Measurements from ENCODE around the gene SGK1. TPM values are rescaled to one million over a fixed set of nuclear protein-coding genes. Genes with fewer than 3 reads are reported as not detected.
"Not testable (repeated sequence)": the region's sequence is repeated elsewhere in the genome, so short reads cannot be mapped to it uniquely, and the experiment has no call there.

SGK1 gene
- total RNA-seq, 1 donor from 2014 or later = 36.4 TPM

- DNase-seq; H3K4me3 Mint-ChIP-seq; H3K27ac Mint-ChIP-seq; intact Hi-C loops (cut with micrococcal nuclease); H3K9me3 Mint-ChIP-seq; H3K36me3 Mint-ChIP-seq (ENCODE audit: low read depth): not testable (repeated sequence)
- Mint-ChIP-seq H3K27me3 (peaks cover 32% of the 10 kb centered on the region), H3K4me1 (peaks cover 26% of the 10 kb centered on the region)
These were observed 1.8 kb upstream of the SGK1 start for GRCh38 chr6:134319686-134320085.

GRCh38 chr6:134318974-134319281, 1.0 kb upstream of the SGK1 start:
- intact Hi-C loops (cut with micrococcal nuclease) = no loop called here
- Mint-ChIP-seq H3K27ac (no peak overlapping the region), H3K36me3 (ENCODE audit: low read depth) (no peaks in the 10 kb centered on the region), H3K27me3 (peaks cover 34% of the 10 kb centered on the region), H3K4me1 (peaks cover 26% of the 10 kb centered on the region), H3K9me3 (peaks cover 8% of the 10 kb centered on the region), H3K4me3 (peak overlapping the region; percentile 15)
- no peak for DNase-seq

- intact Hi-C loops (cut with micrococcal nuclease) = no loop called here
- no peak overlapping the region for H3K27ac Mint-ChIP-seq
- DNase-seq = no peak
- H3K4me1 Mint-ChIP-seq = peaks cover 23% of the 10 kb centered on the region
- peaks cover 8% of the 10 kb centered on the region for H3K9me3 Mint-ChIP-seq
- H3K36me3 Mint-ChIP-seq (ENCODE audit: low read depth) = no peaks in the 10 kb centered on the region
- peak overlapping the region; percentile 88 for H3K4me3 Mint-ChIP-seq
- H3K27me3 Mint-ChIP-seq = peaks cover 35% of the 10 kb centered on the region
These were observed 493 bp upstream of the SGK1 start for GRCh38 chr6:134318236-134318973.

GRCh38 chr6:134316733-134317431, 1.0 kb downstream of the SGK1 start:
- H3K9me3 Mint-ChIP-seq = peaks cover 8% of the 10 kb centered on the region
- H3K4me3 Mint-ChIP-seq = peak overlapping the region; percentile 88
- H3K4me1 Mint-ChIP-seq = peaks cover 27% of the 10 kb centered on the region
- H3K27ac Mint-ChIP-seq = no peak overlapping the region
- peaks cover 42% of the 10 kb centered on the region for H3K27me3 Mint-ChIP-seq
- no peaks in the 10 kb centered on the region for H3K36me3 Mint-ChIP-seq (ENCODE audit: low read depth)
- intact Hi-C loops (cut with micrococcal nuclease) = no loop called here
- no peak for DNase-seq

- intact Hi-C loops (cut with micrococcal nuclease) = loop anchor here (2.0 kb wide), 1 partner anchor 27 kb away; no protein-coding TSS in a partner anchor
- Mint-ChIP-seq H3K27me3 (peaks cover 42% of the 10 kb centered on the region), H3K4me1 (peaks cover 27% of the 10 kb centered on the region), H3K9me3 (peaks cover 8% of the 10 kb centered on the region), H3K4me3 (no peak overlapping the region), H3K36me3 (ENCODE audit: low read depth) (no peaks in the 10 kb centered on the region), H3K27ac (no peak overlapping the region)
- peak; percentile 61 for DNase-seq
These were observed 1.9 kb downstream of the SGK1 start for GRCh38 chr6:134315974-134316441.

GRCh38 chr6:134315189-134315588, 2.7 kb downstream of the SGK1 start:
- H3K36me3 Mint-ChIP-seq (ENCODE audit: low read depth) = no peaks in the 10 kb centered on the region
- peaks cover 8% of the 10 kb centered on the region for H3K9me3 Mint-ChIP-seq
- peaks cover 43% of the 10 kb centered on the region for H3K27me3 Mint-ChIP-seq
- H3K4me1 Mint-ChIP-seq = peaks cover 27% of the 10 kb centered on the region
- no peak for DNase-seq
- no peak overlapping the region for H3K27ac Mint-ChIP-seq
- intact Hi-C loops (cut with micrococcal nuclease) = loop anchor here (2.0 kb wide), 1 partner anchor 26 kb away; no protein-coding TSS in a partner anchor
- no peak overlapping the region for H3K4me3 Mint-ChIP-seq

- peaks cover 27% of the 10 kb centered on the region for H3K4me1 Mint-ChIP-seq
- no peak overlapping the region for H3K4me3 Mint-ChIP-seq
- H3K27me3 Mint-ChIP-seq = peaks cover 44% of the 10 kb centered on the region
- H3K27ac Mint-ChIP-seq = no peak overlapping the region
- no peak for DNase-seq
- no peaks in the 10 kb centered on the region for H3K36me3 Mint-ChIP-seq (ENCODE audit: low read depth)
- intact Hi-C loops (cut with micrococcal nuclease) = loop anchor here (2.0 kb wide), 1 partner anchor 25 kb away; no protein-coding TSS in a partner anchor
- no peaks in the 10 kb centered on the region for H3K9me3 Mint-ChIP-seq
These were observed 3.7 kb downstream of the SGK1 start for GRCh38 chr6:134314006-134314821.

GRCh38 chr6:134312038-134312660, 5.8 kb downstream of the SGK1 start:
- DNase-seq = no peak
- H3K9me3 Mint-ChIP-seq = no peaks in the 10 kb centered on the region
- no peak overlapping the region for H3K4me3 Mint-ChIP-seq

GRCh38 chr6:134310817-134311216, 7.1 kb downstream of the SGK1 start:
- peaks cover 7% of the 10 kb centered on the region for H3K4me1 Mint-ChIP-seq
- H3K27ac Mint-ChIP-seq = no peak overlapping the region
- no peaks in the 10 kb centered on the region for H3K36me3 Mint-ChIP-seq (ENCODE audit: low read depth)
- H3K4me3 Mint-ChIP-seq = no peak overlapping the region
- H3K9me3 Mint-ChIP-seq = no peaks in the 10 kb centered on the region
- intact Hi-C loops (cut with micrococcal nuclease) = no loop called here
- no peak for DNase-seq
- H3K27me3 Mint-ChIP-seq = peaks cover 19% of the 10 kb centered on the region

More at GRCh38 chr6:134312038-134312660, 5.8 kb downstream of the SGK1 start:
- peaks cover 15% of the 10 kb centered on the region for H3K4me1 Mint-ChIP-seq
- H3K27ac Mint-ChIP-seq = no peak overlapping the region
- peaks cover 25% of the 10 kb centered on the region for H3K27me3 Mint-ChIP-seq
- no peaks in the 10 kb centered on the region for H3K36me3 Mint-ChIP-seq (ENCODE audit: low read depth)
- intact Hi-C loops (cut with micrococcal nuclease) = no loop called here

GRCh38 chr6:134309983-134310605, 7.8 kb downstream of the SGK1 start:
- Mint-ChIP-seq H3K27ac (no peak overlapping the region), H3K4me3 (no peak overlapping the region), H3K36me3 (ENCODE audit: low read depth) (no peaks in the 10 kb centered on the region), H3K9me3 (no peaks in the 10 kb centered on the region), H3K4me1 (peaks cover 7% of the 10 kb centered on the region), H3K27me3 (peaks cover 18% of the 10 kb centered on the region)
- intact Hi-C loops (cut with micrococcal nuclease) = no loop called here
- no peak for DNase-seq

GRCh38 chr6:134309227-134309626, 8.7 kb downstream of the SGK1 start:
- H3K4me3 Mint-ChIP-seq = no peak overlapping the region
- H3K36me3 Mint-ChIP-seq (ENCODE audit: low read depth) = no peaks in the 10 kb centered on the region
- H3K27me3 Mint-ChIP-seq = peaks cover 13% of the 10 kb centered on the region
- intact Hi-C loops (cut with micrococcal nuclease) = no loop called here
- H3K27ac Mint-ChIP-seq = no peak overlapping the region
- no peak for DNase-seq
- peaks cover 12% of the 10 kb centered on the region for H3K4me1 Mint-ChIP-seq
- H3K9me3 Mint-ChIP-seq = no peaks in the 10 kb centered on the region

GRCh38 chr6:134308800-134309199, 9.1 kb downstream of the SGK1 start:
- H3K27me3 Mint-ChIP-seq = peaks cover 13% of the 10 kb centered on the region
- peaks cover 13% of the 10 kb centered on the region for H3K4me1 Mint-ChIP-seq
- DNase-seq = no peak
- H3K36me3 Mint-ChIP-seq (ENCODE audit: low read depth) = no peaks in the 10 kb centered on the region
- intact Hi-C loops (cut with micrococcal nuclease) = no loop called here
- no peak overlapping the region for H3K4me3 Mint-ChIP-seq
- no peaks in the 10 kb centered on the region for H3K9me3 Mint-ChIP-seq
- H3K27ac Mint-ChIP-seq = no peak overlapping the region

GRCh38 chr6:134307870-134308269, 10.0 kb downstream of the SGK1 start:
- Mint-ChIP-seq H3K36me3 (ENCODE audit: low read depth) (no peaks in the 10 kb centered on the region), H3K27me3 (peaks cover 6% of the 10 kb centered on the region), H3K4me3 (no peak overlapping the region), H3K27ac (no peak overlapping the region), H3K4me1 (peaks cover 9% of the 10 kb centered on the region), H3K9me3 (no peaks in the 10 kb centered on the region)
- no peak for DNase-seq
- intact Hi-C loops (cut with micrococcal nuclease) = no loop called here

Data from activated CD4-positive, alpha-beta T cell treated with anti-CD3 and anti-CD28 coated beads, Interleukin-2, amount 10 ng/mL, durations not matched to agents 24 days and 14 days (primary cell).